ENCODE results near the gene UBE2D2.

- TF ChIP-seq USF2 (IDR thresholded peaks at IDR 0.05; ENCODE audit: low read depth, low read length) (no peak), CTCF (conservative IDR thresholded peaks at IDR 0.05; ENCODE audit: low read depth, low read length) (no peak), POLR2A (IDR thresholded peaks at IDR 0.05; ENCODE audit: low read depth, low read length) (no peak), CEBPB (IDR thresholded peaks at IDR 0.05; ENCODE audit: low read depth, low read length) (no peak), SMC3 (IDR thresholded peaks at IDR 0.05; ENCODE audit: low read depth, low read length) (no peak), RFX5 (IDR thresholded peaks at IDR 0.05; ENCODE audit: low read depth, low read length) (no peak), RCOR1 (IDR thresholded peaks at IDR 0.05; ENCODE audit: insufficient replicate concordance, low read length) (no peak), MXI1 (IDR thresholded peaks at IDR 0.05; ENCODE audit: borderline replicate concordance, low read depth, low read length) (no peak), RAD21 (IDR thresholded peaks at IDR 0.05; ENCODE audit: low read length) (no peak), FOS (IDR thresholded peaks at IDR 0.05; ENCODE audit: low read depth, low read length) (no peak), ELK1 (IDR thresholded peaks at IDR 0.05; ENCODE audit: borderline replicate concordance, low read depth, low read length) (no peak), MAFK (IDR thresholded peaks at IDR 0.05; ENCODE audit: low read depth, low read length) (no peak)
These were observed 79.4 kb downstream of the UBE2D2 start for GRCh38 chr5:139640421-139641115.
